ENCODE results near the gene ENTREP3. TPM values are rescaled to one million over a fixed set of nuclear protein-coding genes. Genes with fewer than 3 reads are reported as not detected.

ENTREP3 gene
- total RNA-seq, 1 donor from 2014 or later, result 24.9 TPM

- no peak for ATAC-seq
Observed at GRCh38 chr1:155278689-155279160, 23.4 kb upstream of the ENTREP3 start.

DNA sequence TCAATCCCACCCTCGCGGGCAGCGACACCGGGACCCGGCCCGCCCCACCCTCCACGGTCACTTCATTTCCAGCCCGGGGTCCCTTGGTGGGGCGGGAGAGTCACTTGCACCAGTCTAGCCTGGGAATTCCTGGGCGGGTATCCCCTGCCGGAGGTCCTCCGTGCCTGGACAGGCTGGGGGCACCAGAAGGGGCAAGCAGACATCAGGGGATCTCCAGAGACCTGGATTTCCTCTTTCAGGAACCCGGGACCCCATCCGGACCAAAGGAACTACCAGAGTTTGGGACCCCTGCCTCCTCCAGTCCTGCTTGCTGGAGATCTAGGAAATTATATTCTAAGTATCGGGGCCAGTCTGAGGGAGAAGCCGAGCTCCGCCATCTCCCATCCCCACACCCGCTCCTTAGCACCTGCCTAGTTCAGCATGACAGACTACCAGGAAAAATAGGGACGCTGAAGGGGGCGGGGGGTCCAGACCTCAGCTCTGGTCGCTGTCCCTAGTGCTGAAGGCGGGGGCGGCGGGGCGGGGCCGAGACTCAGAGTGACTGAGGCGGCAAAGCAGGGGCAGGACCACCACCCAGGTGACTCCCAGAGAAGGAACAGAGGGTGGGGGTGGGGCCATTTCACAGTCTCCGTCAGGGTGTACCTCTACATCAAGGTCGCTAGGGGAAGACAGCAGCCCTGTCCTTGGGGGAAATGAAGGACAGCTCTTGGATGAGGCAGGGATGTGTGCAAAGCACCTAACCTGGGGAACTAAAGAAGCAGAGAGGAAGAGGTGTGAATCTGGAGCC lies 22.8 kb upstream of the ENTREP3 start:
- ATAC-seq, result peak; percentile 53

- ATAC-seq, result peak; percentile 89
Observed at GRCh38 chr1:155277070-155277901, 22.0 kb upstream of the ENTREP3 start, which contains the start of gene HCN3. Gene HCN3, plus strand, starts transcription at chr1:155277463. Its CDS starts 128 bp downstream, at chr1:155277591.

DNA sequence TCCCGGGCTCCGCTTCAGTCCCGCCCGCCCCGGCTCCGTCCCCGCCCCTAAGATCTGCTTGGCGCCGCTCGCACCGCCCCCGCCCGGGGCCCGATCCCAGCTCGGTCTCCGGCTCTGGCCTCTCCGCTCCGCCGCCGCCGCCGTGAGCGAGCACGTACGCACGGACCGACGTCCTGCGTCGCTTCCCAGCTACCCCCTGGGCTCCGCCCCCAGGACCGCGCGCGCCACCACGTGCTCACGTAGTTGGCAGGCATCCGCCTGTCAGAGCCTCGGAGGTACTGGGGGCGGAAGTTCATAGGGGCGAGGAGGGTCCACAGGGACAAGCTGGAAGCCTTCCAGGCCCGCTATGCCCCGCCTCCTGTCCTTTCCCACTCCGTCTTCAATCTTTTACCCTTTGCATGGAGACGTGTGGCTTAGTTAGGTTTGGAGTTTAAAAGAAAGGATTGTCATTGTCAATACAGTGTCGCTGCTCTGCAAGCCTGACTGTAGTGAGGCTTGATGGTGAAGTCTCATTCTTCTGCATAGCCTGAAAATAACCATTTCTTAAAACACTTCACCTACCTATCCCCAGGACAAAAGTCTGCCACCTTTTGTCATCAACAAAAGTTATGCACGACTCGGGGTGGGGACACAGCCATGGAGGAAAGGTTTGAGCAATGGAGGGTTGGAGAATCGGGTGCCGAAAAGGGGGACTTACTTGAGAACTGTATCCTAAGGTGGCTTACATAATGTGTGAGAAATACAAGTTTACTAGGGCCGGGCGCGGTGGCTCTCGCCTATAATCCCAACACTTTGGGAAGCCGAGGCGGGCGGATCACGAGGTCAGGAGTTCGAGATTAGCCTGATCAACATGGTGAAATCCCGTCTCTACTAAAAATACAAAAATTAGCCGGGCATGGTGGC lies 18.3 kb upstream of the ENTREP3 start, which contains the start of gene CLK2:
TSS of gene CLK2 (minus strand) at position 162 of the 903 bp plus-strand sequence. CDS start 2,527 bp downstream, outside the sequence.
- peak; percentile 91 for ATAC-seq

DNA sequence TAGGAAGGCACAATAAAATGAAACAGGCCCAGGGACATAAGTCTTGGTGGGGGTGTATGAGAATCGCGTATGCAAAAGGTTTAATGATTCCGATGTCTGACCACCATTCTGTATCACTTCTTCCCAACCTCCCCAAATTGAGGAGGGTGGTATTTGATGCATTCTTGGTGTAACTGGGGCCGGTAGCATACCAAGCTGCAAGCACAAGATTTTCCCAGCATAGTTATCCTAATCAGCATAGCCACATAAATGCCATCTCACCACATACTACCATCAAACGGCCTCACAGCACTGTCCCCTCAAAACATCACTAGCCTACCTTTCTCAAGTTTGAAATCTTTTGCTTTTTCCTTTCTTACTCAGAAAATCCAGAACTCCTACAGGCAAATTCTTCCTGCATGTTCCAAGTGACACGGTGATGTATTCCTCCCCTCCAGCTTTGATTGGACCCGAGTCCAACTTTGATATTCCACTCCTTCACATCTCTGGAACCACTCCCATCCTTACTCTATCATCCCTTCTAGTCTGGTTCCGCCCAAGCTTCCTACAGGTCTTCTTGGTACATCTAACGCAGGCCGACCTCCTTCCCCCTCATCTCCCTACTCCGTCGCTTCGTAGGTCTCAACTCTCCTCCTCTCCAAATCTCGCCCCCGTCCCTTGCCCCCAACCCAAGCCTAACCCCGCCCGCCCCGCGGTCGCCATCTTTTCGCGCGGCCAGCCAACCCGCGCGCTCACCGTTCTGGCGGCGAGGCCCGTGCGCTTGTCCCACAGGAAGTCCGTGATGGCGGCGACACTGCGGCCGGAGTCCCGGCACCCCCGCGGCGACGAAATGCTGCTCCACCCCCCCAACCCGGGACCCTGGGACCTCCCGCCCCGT lies 17.4 kb upstream of the ENTREP3 start:
- peak; percentile 9 for ATAC-seq

- no peak for ATAC-seq
Observed at GRCh38 chr1:155269381-155269780, 14.1 kb upstream of the ENTREP3 start.

GRCh38 chr1:155268630-155269029 lies 13.3 kb upstream of the ENTREP3 start:
- ATAC-seq, result no peak

DNA sequence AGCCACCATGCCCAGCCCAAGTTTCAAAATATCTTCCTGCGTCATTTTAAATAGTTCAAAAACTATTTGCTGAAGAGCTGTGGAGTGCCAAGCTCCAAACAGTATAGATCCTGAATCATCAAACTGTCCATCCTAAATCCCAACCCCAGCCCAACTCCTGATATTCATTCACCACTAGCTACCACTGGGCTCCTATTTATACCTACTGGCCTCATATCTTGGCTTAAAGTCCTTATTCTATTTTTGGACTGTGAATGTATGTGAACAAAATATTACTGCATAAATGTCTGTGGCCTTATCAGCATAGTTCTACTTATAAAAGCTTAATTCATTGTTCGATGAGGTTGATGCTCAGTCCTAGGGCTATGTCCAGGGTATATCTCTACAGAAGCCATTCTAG lies 12.1 kb upstream of the ENTREP3 start:
- ATAC-seq, result no peak

GRCh38 chr1:155266553-155266952 lies 11.3 kb upstream of the ENTREP3 start:
- no peak for ATAC-seq

DNA sequence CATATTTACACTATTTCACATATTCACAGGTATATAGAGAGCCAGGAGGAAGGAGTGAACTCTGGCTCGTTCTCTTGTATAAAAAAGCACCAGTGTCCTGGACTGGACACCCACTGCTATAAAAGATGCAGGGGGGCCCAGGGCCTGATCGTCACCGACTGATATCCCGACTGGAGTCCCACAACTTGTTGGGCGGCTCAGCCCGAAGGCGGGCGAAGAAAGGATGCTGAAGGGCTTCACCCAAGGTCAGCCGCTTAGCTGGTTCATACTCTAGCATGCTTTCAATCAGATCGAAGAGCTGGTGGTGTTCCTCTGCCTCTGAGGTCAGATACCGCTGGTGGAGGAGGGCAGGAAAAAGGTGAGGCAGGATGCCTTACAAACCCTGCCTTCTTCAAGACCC lies 7.8 kb upstream of the ENTREP3 start:
- no peak for ATAC-seq

GRCh38 chr1:155261852-155262673 lies 6.8 kb upstream of the ENTREP3 start, which contains the start of gene SCAMP3:
Gene SCAMP3, minus strand, starts transcription at chr1:155262360. Its CDS starts 209 bp downstream, at chr1:155262151.
- peak; percentile 95 for ATAC-seq

- ATAC-seq, result no peak
Observed at GRCh38 chr1:155261493-155261851, 6.2 kb upstream of the ENTREP3 start.

DNA sequence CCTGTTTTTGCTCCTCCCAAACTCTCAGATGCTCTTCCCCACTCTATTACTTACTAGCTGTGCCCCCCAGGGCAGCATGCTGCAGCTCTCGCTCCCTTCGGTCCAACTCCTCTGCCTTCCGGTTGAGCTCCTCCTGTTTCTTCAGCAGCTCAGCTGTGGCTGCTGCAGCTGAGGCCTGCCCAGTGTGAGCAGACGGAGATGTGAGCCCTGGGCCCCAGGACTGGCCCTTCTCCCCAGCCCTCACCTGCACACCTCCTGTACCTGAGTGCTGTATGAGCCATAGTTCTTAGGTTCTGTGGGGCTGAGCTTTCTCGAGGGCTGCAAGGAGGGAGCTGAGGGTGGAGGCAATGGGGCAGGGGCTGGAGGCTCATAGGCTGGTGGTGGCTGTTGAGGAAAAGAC lies 5.0 kb upstream of the ENTREP3 start:
- no peak for ATAC-seq

GRCh38 chr1:155256058-155256852 lies 972 bp upstream of the ENTREP3 start:
- peak; percentile 52 for ATAC-seq

- ATAC-seq, result peak; percentile 5
Observed at GRCh38 chr1:155254714-155255242, 505 bp downstream of the ENTREP3 start.

GRCh38 chr1:155254228-155254713 lies 1.0 kb downstream of the ENTREP3 start:
- ATAC-seq, result peak; percentile 5

DNA sequence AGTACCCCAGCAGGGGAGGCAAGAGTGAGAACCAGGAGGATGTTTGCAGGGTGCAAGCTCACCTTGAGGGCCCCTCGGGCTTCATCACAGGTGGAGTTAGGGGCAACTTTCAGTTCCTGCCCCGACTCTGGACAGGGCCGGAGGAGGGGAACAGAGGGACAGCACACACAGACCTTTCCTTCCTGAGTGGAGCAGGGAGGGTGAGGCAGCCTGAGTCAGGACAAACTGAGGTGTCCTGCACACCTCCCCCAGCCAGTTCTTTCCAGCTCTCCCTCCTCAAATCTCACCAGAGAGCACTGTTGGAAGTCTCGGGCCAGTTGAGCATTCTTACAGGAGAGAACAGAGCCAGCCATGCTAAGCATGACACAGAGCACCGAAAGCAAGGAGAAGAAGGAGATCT lies 1.5 kb downstream of the ENTREP3 start:
- peak; percentile 15 for ATAC-seq

GRCh38 chr1:155253208-155253607 lies 2.1 kb downstream of the ENTREP3 start:
- ATAC-seq, result no peak

DNA sequence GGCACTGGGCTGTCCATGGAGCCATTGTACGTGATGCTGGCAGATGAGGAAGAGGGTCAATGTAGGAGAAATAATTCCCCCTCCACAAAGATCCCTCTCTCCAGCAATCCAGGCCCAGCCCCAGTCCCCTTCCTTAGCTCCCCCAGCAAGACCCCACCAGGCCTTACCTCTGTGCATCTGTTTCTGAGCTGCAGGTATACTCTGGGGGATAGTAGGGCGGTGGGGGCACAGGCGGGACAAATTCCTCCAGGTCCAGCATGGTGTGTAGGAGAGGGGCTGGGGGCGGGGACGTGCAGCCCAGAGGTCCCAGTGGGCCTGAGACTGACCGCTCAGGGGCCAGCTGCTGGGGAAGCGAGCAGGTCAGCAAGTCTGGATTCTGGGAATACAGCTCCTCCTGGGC lies 3.7 kb downstream of the ENTREP3 start:
- ATAC-seq, result no peak
